Measurements from ENCODE around the gene SMG1. TPM values are rescaled to one million over a fixed set of nuclear protein-coding genes. Genes with fewer than 3 reads are reported as not detected.

The SMG1 gene
- total and polyA plus RNA-seq, 2 of the 13 experiments (the other 11 are each of a cell fraction or from before 2014, with no cell fraction given): 48.7 to 53.7 TPM

DNA sequence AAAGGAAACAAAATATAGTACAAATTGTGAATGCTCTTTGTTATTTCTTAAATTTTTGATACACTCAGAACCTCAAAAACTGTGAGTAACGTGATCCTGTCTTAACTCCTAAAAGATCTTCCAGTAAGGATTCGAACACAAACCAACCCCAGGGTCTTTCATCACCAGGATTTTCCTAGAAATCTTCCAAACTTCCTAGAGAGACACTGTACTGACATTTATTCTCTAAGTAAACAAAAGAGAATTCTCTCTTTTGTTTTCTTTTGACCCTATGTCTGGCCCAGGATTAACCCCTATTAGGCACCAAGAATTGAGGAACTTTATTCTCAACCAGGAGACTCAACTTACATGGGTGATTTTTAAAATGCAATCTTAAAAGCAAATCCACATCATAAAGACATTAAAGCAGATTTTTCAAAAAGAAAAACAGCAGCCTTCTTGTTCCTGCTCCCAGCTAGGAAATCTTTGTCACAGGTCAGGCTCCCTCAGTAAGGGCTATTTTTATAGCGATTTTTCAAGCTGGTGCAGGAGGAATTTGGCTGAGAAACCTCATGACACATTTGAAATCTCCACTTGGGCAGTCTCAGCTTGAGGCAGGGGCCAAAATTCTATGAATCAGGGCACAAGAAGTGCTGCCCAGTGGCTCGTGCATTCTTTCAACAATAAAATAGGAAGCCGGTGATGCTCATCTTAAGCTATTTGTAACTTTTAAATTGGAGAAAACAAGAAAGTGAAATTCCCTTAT, 6.2 kb upstream of the SMG1 start (continued):
- TF ChIP-seq, protein P1, sequence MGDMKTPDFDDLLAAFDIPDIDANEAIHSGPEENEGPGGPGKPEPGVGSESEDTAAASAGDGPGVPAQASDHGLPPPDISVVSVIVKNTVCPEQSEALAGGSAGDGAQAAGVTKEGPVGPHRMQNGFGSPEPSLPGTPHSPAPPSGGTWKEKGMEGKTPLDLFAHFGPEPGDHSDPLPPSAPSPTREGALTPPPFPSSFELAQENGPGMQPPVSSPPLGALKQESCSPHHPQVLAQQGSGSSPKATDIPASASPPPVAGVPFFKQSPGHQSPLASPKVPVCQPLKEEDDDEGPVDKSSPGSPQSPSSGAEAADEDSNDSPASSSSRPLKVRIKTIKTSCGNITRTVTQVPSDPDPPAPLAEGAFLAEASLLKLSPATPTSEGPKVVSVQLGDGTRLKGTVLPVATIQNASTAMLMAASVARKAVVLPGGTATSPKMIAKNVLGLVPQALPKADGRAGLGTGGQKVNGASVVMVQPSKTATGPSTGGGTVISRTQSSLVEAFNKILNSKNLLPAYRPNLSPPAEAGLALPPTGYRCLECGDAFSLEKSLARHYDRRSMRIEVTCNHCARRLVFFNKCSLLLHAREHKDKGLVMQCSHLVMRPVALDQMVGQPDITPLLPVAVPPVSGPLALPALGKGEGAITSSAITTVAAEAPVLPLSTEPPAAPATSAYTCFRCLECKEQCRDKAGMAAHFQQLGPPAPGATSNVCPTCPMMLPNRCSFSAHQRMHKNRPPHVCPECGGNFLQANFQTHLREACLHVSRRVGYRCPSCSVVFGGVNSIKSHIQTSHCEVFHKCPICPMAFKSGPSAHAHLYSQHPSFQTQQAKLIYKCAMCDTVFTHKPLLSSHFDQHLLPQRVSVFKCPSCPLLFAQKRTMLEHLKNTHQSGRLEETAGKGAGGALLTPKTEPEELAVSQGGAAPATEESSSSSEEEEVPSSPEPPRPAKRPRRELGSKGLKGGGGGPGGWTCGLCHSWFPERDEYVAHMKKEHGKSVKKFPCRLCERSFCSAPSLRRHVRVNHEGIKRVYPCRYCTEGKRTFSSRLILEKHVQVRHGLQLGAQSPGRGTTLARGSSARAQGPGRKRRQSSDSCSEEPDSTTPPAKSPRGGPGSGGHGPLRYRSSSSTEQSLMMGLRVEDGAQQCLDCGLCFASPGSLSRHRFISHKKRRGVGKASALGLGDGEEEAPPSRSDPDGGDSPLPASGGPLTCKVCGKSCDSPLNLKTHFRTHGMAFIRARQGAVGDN (CRISPR knock-in tag; IDR thresholded peaks at IDR 0.05): no peak
- TF ChIP-seq ZNF441 (CRISPR knock-in tag; IDR thresholded peaks at IDR 0.05; ENCODE audit: borderline replicate concordance) (no peak), ZNF547 (CRISPR knock-in tag; IDR thresholded peaks at IDR 0.05) (no peak), REPIN1 (CRISPR knock-in tag; IDR thresholded peaks at IDR 0.05; ENCODE audit: borderline replicate concordance, low read depth) (no peak), ZNF367 (CRISPR knock-in tag; IDR thresholded peaks at IDR 0.05; ENCODE audit: borderline replicate concordance) (no peak), FLYWCH1 (CRISPR knock-in tag; IDR thresholded peaks at IDR 0.05) (no peak), ZNF577 (CRISPR knock-in tag; IDR thresholded peaks at IDR 0.05; ENCODE audit: borderline replicate concordance, low read depth) (no peak), SOX13 (IDR thresholded peaks at IDR 0.05) (no peak), SOX13 (CRISPR knock-in tag; conservative IDR thresholded peaks at IDR 0.05 in 1 of 2, IDR thresholded peaks at IDR 0.05 in 1 of 2) (peak in 1 of 2 experiments; percentile 94; a peak in 2 of 4 replicates), ZNF674 (CRISPR knock-in tag; IDR thresholded peaks at IDR 0.05; ENCODE audit: low read depth) (no peak), ZNF670 (CRISPR knock-in tag; IDR thresholded peaks at IDR 0.05; ENCODE audit: borderline replicate concordance) (no peak), PPARG (CRISPR knock-in tag; conservative IDR thresholded peaks at IDR 0.05) (no peak), ZNF264 (CRISPR knock-in tag; IDR thresholded peaks at IDR 0.05) (no peak), ZBTB38 (CRISPR knock-in tag; IDR thresholded peaks at IDR 0.05) (no peak), ZNF557 (CRISPR knock-in tag; IDR thresholded peaks at IDR 0.05) (no peak), ZNF383 (CRISPR knock-in tag; IDR thresholded peaks at IDR 0.05; ENCODE audit: borderline replicate concordance) (no peak)
- TF ChIP-seq, protein P2, sequence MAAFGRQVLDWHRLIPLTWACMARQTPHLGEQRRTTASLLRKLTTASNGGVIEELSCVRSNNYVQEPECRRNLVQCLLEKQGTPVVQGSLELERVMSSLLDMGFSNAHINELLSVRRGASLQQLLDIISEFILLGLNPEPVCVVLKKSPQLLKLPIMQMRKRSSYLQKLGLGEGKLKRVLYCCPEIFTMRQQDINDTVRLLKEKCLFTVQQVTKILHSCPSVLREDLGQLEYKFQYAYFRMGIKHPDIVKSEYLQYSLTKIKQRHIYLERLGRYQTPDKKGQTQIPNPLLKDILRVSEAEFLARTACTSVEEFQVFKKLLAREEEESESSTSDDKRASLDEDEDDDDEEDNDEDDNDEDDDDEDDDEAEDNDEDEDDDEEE (CRISPR knock-in tag; IDR thresholded peaks at IDR 0.05): no peak
- TF ChIP-seq, protein P3, sequence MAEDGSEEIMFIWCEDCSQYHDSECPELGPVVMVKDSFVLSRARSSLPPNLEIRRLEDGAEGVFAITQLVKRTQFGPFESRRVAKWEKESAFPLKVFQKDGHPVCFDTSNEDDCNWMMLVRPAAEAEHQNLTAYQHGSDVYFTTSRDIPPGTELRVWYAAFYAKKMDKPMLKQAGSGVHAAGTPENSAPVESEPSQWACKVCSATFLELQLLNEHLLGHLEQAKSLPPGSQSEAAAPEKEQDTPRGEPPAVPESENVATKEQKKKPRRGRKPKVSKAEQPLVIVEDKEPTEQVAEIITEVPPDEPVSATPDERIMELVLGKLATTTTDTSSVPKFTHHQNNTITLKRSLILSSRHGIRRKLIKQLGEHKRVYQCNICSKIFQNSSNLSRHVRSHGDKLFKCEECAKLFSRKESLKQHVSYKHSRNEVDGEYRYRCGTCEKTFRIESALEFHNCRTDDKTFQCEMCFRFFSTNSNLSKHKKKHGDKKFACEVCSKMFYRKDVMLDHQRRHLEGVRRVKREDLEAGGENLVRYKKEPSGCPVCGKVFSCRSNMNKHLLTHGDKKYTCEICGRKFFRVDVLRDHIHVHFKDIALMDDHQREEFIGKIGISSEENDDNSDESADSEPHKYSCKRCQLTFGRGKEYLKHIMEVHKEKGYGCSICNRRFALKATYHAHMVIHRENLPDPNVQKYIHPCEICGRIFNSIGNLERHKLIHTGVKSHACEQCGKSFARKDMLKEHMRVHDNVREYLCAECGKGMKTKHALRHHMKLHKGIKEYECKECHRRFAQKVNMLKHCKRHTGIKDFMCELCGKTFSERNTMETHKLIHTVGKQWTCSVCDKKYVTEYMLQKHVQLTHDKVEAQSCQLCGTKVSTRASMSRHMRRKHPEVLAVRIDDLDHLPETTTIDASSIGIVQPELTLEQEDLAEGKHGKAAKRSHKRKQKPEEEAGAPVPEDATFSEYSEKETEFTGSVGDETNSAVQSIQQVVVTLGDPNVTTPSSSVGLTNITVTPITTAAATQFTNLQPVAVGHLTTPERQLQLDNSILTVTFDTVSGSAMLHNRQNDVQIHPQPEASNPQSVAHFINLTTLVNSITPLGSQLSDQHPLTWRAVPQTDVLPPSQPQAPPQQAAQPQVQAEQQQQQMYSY (CRISPR knock-in tag; IDR thresholded peaks at IDR 0.05): no peak
- TF ChIP-seq, protein P4, sequence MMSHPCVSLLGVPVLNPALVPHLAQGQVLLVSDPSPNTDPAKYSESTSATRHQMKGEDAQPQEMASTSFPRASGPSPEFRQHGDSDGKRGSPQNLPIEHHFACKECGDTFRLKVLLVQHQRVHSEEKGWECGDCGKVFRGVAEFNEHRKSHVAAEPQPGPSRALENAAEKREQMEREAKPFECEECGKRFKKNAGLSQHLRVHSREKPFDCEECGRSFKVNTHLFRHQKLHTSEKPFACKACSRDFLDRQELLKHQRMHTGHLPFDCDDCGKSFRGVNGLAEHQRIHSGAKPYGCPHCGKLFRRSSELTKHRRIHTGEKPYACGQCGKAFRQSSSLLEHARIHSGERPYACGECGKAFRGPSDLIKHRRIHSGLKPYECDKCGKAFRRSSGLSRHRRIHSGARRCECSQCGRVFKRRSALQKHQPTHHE (CRISPR knock-in tag; IDR thresholded peaks at IDR 0.05; ENCODE audit: borderline replicate concordance): no peak
